Right ventricle myocardium inferior (tissue), 1 donor: Measurements from ENCODE around the gene GNAI3. TPM values are rescaled to one million over a fixed set of nuclear protein-coding genes. Genes with fewer than 3 reads are reported as not detected.

ENCODE experiments used
- ATAC-seq: fragments of 200-7000 bp; cut with Tn5 transposase; one replicate; pipeline ENCODE4 v1.9.1; 2020; ENCODE audit warnings: mild to moderate bottlenecking, moderate library complexity
- DNase-seq: peaks from one replicate; pipeline ENCODE4 v3.0.0; 2021; ENCODE audit errors: missing footprints
- intact Hi-C: fragments of 100-400 bp; cut with DNase I; formaldehyde crosslinking; loops from one replicate; pipeline ENCODE4 v1.11.0; 2022
- total RNA-seq: library from RNA; stranded (reverse); fragmentation: NEBNext Ultra II Directional; extraction: Animal tissue kit (Norgen Biotek cat#: 25700); gene quantifications from one replicate; pipeline ENCODE4 v1.2.1, GENCODE V29; 2021
- donor health status: DM: no; HTN: yes; CAD: no; lungs with severe emphysema.

Gene GNAI3
- total RNA-seq, 1 donor from 2014 or later, result 2.3 TPM

DNA sequence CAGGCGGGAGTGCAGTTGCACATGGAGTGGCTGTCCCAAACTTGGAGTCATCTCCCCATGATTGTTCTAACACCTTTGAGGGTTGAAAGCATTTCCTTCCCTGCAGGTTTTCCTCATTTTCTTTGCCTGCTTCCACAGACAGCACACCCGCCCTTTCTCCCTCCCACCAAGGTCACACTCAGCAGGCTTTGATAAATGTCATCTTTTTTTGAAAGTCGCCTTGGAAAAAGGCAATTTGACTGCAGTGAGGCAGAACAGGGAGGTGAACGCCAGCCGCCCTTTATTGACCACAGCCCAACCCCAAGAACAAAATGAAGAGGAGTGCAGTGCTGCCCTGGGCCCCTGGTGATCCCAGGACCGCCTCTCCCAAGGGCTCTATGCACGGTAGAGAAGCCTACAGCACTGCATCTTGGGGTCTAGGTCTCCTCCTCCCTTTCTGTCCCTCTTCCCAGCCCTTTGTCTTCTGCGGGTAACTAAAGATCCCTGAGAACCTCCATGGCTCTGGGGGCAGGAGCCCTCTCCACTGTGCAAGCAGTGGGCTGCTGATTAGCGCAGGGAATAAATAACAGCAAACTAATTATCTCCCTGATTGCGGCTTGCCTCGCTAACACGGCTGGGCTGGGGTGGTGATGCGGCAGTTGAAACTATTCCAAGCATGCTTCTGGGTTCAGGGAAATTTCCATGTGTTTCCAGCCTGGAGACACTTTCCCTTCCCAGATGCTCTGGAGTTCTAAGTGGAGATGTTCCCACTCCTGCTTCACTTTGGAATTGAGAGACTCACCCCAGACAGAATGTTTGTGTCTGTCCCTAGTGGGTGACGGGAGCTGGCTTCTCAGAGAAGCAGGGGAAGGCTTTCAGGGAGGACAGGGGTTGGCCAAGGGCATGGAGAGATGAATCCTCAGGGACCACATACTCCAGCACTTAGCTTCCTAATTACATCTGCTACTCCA lies 27.1 kb upstream of the GNAI3 start:
- intact Hi-C loops, result no loop called here
- ATAC-seq, result peak; percentile 64
- no peak for DNase-seq

DNA sequence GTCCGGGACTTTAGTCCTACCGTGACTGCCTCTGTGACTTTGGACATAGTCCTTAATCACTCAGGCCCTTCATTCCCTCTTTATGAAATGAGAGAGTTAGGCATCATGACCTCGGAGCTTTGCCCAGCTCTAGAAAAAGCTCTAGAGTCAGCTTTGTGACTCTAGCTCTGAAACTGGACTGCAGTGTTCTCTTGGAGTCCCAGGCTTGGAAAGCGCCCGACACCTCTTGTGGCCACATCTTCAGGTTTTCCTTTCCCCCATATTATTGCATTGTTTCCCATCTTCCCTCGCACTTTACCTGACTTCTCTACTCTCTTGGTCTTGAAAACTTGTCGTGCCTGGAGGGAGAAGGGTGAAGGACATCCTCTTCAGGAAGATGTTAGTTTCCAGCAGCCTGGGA lies 26.4 kb upstream of the GNAI3 start:
- no peak for ATAC-seq
- DNase-seq, result no peak
- intact Hi-C loops, result no loop called here

DNA sequence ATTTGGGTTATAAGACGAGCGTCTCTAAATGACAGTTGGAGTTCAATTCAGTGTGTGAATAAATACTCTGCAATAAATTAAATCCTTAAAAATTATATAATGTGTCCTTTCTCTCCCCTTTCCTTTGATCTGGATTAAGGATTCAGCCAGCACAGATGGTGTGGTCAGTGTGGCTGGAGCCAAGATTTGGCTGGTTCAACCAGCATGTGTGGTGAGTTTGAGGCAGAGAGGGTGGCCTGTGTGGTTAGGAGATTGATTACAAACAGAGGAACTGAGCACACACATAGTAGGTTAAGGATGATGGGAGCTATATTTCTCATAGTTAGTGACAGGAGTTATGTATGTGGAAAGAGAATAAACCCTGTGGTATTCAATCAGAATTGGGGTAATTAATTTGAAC lies 24.7 kb upstream of the GNAI3 start:
- DNase-seq, result no peak
- intact Hi-C loops, result no loop called here
- ATAC-seq, result no peak

DNA sequence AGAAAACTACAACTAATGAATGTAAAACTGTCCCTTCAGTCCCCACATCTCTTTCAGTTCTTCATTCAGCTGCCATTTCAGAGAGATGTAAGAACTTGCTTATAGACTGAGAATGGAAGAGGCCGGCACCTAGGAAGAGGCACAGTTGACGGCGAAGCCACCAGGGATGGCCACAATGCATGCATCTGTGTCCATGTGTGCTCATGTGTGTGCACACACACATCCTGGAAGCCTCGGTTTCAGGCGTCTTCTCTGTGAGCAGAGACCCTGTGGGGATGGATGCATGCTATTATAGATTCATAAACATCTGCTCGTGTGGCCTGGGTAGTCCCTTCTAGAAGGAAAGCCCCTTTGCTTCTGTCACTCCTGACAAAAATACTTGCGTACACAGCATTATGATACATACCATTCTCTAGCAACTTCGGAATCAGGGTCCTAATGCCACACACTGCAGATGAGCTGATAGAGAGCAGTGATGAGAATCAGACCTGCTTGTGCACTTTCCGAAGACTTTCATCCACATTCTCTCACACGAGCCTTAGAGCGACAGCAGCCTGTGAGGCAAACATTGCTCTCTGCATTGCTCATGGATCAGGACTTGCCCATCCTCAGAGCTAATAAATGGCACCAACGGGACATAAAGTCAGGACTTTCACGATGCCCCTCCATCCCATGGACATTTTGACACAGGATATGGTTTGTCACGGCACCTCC lies 21.2 kb upstream of the GNAI3 start:
- DNase-seq (no peak), ATAC-seq (no peak)
- intact Hi-C loops, result no loop called here

DNA sequence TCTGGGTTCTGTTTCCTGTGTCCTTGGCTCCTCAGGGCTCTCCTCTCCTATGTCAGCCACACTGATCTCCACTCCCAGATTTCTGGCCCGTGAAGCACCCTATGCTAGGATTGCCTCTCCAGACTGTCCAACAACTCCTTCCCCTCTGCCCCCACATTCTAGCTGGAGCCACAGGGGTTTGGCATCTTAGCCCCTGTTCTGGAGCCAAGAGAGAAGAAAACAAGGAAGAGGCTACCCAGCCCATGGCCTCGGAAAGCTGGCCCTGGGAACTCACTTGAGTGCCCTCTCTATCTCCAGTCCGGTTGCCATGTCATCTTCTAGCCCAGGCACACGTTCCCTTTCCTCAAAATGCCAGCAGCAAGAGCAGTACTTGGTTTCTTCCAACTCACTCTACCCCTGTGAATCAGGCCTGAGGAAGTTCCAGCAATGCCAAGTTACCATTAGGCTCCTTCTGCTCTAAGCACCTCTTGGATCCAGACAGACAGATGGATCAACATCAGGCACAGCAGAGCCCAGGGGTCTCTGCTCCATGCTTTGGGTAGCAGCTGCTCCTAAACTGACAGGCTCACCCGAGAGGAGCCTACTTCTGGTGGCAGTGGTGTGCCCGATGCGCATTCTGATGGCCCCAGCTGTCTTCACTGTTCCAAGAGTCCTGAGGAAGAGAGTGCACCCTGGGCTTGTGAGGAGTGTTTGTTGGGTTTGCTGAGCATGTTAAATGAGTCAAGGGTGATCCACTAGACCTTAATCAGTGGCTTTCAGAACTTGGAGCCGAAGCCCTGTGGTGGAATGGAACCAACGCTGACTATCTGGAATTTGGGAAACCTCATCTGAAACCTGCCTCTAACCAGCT lies 20.3 kb upstream of the GNAI3 start:
- intact Hi-C loops, result no loop called here
- DNase-seq, result no peak

DNA sequence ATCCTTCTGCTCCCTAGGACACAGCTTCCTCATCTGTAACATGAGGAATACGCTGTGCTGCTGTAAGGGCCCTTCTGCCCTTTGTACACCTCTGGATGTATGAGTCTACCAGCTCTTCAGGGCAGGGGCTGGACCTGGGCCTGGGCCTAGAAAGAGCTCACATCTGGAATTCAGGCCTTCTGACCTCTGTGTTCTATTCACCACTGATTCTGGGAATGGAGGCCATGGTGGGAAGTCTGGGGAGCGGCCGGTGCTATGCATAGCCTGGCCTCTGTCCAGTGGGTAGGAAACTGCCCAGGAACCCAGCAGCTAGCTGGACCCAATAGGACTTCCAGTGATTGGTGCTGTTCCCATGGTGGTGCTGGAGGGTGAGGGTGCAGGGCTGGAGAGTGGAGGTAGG lies 19.7 kb upstream of the GNAI3 start:
- no peak for DNase-seq
- ATAC-seq, result no peak
- intact Hi-C loops, result no loop called here

More for the DNA sequence above, 20.3 kb upstream of the GNAI3 start:
- no peak for ATAC-seq

DNA sequence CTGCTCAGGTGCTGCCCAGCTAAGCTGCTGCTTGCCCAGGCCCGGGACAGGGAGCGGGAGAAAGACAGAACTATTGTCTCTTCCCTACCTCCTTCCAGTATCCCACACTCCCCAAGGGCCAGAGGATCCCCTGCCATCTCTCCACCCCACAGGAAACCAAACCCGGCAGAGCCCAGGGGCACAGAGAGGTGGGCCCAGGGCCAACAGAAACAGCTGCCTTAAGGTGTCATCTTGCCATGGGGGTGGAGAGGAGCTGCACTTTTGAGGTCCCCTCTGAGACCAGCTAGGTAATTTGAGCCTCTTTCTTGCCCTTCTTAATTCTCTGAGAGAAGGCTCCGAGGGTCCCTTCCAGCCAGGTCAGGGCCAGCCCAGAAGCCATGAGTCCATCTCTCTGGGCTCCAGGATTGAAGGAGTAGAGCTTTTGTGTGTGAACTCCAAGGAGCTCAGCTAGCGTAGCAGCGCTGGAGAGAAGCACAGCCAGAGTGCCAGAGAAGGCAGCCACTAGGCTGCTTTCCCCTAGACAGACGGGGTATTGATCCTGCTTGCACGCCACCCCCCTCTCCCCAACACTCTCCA lies 18.4 kb upstream of the GNAI3 start:
- ATAC-seq (no peak), DNase-seq (no peak)
- intact Hi-C loops, result loop anchor here (5.0 kb wide), 2 partner anchors 103 to 248 kb away; partner anchors contain the start of genes PSMA5 and PSRC1

DNA sequence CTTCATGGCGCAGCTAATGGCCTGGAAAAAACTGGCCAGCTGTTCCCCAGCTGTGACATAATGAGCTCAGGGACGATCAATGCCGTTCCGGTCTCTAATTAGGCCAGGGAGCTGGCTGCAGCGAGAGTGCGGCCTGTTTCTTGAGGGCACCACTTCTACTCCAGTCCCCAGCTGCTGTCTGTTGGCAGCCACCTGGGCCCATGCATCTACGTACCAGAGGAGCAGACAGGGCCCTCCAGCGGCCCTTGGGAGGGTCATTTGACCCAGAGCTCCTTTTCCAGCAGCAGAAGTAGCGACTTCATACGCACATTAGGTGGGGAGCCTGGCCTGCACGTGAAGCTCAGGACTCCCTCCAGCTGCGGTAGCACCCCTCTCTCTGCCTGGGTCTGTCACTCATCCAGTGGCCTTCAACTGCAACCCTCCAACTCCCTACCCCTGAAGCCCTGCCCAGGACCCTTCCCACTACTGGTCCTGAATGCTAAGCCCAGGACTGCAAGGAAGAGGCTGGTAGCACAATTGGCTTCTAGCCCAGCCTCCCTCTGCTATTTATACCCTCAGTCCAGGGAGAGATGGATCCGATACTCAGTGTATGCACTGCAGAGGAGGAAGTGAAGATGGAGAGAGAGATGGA lies 17.8 kb upstream of the GNAI3 start:
- ATAC-seq (no peak), DNase-seq (no peak)
- intact Hi-C loops, result loop anchor here (5.0 kb wide), 2 partner anchors 103 to 248 kb away; partner anchors contain the start of genes PSMA5 and PSRC1

DNA sequence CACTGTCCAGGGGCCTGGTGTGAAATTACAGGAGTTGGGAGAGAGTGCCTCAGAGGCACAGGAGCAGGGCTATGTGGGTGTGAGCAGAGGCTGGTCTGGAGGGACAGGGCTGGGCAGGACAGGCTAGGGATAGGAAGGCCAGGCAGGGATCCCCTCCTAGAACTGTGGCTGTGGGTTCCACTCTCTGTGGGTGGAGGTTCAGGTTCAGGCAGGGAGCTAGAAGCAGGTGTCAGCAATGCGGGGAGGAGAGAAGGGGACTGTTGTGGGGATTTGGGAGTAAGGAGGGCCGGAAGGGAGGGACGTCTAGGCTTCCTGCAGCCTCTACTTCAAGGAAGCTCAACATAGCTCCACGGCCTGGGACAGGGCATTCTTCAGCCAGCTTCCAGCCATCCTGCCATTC lies 17.0 kb upstream of the GNAI3 start:
- ATAC-seq, result no peak
- intact Hi-C loops, result loop anchor here (5.0 kb wide), 2 partner anchors 104 to 249 kb away; partner anchors contain the start of genes PSMA5 and PSRC1
- DNase-seq, result no peak

DNA sequence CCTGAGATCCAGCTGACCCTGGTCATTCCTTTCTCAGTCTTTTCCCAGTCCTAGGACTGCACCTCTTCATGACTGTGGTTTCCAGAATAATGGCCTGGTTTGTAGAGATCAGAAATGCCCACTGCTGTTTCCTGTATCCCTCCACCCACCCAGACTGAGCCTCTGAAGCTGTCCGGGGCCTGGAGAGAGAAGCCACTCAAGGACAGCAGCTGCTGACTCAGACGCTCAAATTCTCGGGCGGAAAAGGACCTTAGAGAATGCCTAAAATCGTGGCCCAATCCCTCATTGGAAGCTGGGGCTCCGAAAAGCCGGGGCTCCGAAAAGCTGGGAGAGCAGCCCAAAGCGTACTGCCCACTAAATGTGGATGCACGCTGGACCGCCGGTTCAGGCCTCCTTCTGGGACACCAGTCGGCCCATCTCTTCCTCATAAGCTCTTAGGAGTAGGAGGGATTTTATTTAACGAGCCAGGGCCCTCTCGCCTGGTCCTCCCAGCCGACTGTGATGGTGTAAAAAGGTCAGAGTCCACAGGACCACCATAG lies 16.5 kb upstream of the GNAI3 start:
- DNase-seq, result no peak
- ATAC-seq, result no peak
- intact Hi-C loops, result loop anchor here (2.0 to 5.0 kb wide), 3 partner anchors 39 to 250 kb away; partner anchors contain the start of genes PSMA5 and PSRC1

DNA sequence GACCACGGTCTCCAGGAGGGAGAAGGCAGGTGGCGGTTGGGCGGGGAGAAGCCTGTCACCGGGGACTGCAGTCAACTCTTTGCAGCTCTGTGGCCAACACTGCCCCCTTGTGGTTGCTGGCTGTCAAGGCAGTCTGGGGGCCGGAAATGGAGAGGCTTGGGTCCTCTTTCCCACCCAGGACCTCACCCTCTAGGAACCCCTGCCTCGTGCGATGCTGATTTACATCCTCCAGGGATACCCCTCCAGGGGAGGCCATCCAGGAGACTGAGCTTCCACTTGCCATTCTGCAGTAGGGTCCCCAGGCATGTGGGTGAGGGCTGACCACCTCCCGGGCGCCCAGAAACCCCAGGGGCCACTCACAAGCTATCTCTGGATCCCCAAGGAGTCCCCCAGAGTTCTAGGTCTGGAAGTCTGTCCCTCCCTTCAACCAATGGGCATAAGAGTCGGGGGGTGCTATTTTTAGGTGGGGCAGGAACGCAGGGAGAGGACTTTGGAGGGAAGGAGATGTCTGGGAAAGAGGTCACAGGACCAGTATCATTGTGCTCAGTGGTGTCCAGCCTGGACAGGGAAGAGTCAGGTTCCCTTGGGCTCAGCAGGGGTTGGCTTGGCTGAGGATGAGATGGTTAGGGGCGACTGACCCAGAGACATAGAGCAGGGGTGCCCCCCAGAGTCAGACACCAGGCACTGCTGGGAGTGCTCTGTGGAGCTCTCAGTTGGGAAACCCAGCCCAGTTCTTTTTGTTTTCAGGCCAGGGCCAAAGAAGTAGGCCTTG lies 15.9 kb upstream of the GNAI3 start:
- ATAC-seq (peak; percentile 83), DNase-seq (peak; percentile 88)
- intact Hi-C loops, result loop anchor here (2.0 to 5.0 kb wide), 3 partner anchors 40 to 250 kb away; partner anchors contain the start of genes PSMA5 and PSRC1

DNA sequence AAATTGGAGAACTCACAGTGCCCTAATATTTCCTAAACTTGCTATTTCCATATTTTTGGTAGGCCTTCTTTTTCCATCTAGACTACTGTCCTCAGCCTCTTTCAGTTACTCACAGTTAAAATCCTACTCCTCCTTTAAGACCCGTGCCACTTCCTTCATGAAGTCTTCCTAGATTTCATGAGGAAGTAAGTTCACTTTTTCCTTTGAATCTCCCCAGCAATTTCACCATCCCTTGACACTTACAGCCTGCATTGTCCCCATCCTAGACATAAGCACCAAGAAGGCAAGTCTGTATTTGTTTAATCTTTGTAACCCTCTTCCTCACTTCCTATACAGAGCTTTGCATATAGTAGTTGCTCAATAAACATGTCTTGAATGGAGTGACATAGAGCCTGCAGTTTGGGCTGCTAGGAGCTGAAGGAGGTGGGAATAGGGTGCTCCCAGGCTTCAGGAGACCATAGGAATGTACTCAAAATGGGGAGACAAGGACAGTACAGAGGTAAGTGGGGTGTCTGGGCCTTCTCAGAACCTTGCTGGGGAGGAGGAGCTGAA lies 14.0 kb upstream of the GNAI3 start:
- ATAC-seq (no peak), DNase-seq (no peak)
- intact Hi-C loops, result loop anchor here (5.0 kb wide), 2 partner anchors 107 to 252 kb away; partner anchors contain the start of genes PSMA5 and PSRC1

DNA sequence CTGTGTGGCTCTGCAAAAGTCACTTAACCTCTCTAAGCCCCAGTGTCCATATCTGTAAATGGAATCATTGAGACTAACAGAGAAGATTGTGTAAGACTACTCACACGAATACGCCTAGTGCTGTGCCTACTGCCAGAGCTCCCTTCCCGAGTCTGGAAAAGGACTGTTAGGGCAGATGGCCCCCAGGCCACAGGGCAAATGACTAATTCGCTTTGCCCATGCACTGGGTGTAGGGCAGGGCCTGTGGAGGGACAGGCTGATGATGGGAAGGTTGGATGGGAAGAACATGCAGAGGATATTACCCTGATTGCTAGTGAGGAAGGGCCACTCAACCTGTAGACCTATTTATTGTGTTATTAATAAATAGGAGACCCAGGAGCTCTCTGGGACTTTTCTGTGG lies 12.9 kb upstream of the GNAI3 start:
- ATAC-seq (no peak), DNase-seq (no peak)
- intact Hi-C loops, result no loop called here

DNA sequence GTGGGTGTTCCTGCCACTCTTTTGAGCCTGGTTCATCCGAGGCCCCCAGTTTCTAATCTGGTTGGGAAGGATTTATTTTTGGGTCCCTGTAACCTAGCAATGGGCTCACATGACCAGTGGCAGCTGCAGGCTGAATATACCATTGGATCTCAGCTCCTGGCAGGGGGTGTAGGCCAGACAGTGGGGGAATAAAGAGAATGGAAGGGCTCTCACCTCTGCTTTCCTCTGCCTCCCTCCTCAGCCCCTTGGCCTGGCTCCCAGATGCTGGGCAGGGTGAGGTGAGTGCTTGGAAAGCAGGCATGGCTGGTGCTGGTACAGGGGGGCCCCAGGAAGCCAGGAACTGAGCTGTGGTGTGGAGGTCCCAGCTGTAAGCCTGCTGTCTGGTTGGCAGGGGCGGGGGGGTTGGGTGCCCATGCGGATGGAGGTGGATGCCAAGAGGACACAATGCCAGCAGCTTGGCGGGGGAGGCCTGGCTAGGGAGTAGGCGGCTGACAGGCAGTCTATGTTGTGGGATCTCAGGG lies 12.4 kb upstream of the GNAI3 start:
- DNase-seq (no peak), ATAC-seq (peak; percentile 73)
- intact Hi-C loops, result no loop called here

DNA sequence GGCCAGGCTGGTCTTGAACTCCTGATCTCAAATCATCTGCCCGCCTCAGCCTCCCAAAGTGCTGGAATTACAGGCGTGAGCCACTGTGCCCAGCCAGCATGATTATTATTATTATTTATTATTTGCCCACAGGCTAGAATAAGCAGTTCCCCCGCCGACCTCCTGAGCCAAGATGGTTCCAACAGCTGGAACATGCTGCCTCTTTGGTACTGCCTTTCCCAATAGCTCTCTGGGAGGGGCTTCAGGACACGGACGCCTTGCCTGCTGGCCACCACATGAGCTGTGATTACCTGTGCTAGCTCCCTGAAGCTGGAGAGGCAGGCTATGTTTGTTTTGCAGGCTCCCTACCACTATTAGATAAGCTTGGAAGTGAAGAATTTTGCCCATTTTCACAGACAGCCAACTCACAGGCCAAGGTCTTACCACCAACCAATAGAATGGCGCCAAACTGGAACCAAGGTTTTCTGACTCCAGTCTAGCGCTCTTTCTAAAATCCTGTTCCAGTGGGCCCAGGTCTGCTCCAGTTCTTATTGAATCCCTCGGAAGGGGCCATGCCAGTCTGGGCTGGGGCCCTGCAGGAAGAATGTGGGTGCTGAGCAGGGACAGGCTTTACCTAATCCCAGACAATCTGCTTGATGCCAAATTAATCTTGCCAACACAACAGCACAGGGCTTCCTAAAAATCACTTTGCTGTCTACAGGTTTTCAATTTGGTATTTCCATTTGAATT lies 10.8 kb upstream of the GNAI3 start:
- ATAC-seq (no peak), DNase-seq (no peak)
- intact Hi-C loops, result no loop called here
